Stimulated activated CD4-positive, alpha-beta T cell treated with anti-CD3 and anti-CD28 coated beads, Interleukin-15, amount 100 ng/mL, for 24 hours (primary cell): ENCODE data around the gene SH3RF3.

Experiments used
- DNase-seq: peaks from one replicate; pipeline ENCODE4 v3.0.0-alpha.2; 2020

The SH3RF3 gene

GRCh38 chr2:109428281-109428680 is 299.3 kb downstream of the SH3RF3 start:
- no peak for DNase-seq

- DNase-seq: no peak
These were observed 300.0 kb downstream of the SH3RF3 start for GRCh38 chr2:109428841-109429566.

- DNase-seq: no peak
These were observed 300.7 kb downstream of the SH3RF3 start for GRCh38 chr2:109429567-109430328.

- no peak for DNase-seq
These were observed 301.3 kb downstream of the SH3RF3 start for GRCh38 chr2:109430329-109430636.

- DNase-seq: no peak
These were observed 303.4 kb downstream of the SH3RF3 start for GRCh38 chr2:109432421-109432820.

- no peak for DNase-seq
These were observed 304.5 kb downstream of the SH3RF3 start for GRCh38 chr2:109433486-109433885.

- DNase-seq: no peak
These were observed 304.9 kb downstream of the SH3RF3 start for GRCh38 chr2:109433926-109434325.

GRCh38 chr2:109434351-109434750 is 305.3 kb downstream of the SH3RF3 start:
- no peak for DNase-seq

GRCh38 chr2:109435066-109435690 is 306.2 kb downstream of the SH3RF3 start:
- DNase-seq: no peak

GRCh38 chr2:109435901-109436598 is 307.0 kb downstream of the SH3RF3 start:
- no peak for DNase-seq

- DNase-seq: no peak
These were observed 307.7 kb downstream of the SH3RF3 start for GRCh38 chr2:109436610-109437225.

GRCh38 chr2:109437325-109438090 is 308.5 kb downstream of the SH3RF3 start:
- no peak for DNase-seq

- no peak for DNase-seq
These were observed 309.1 kb downstream of the SH3RF3 start for GRCh38 chr2:109438146-109438545.

- DNase-seq: no peak
These were observed 309.9 kb downstream of the SH3RF3 start for GRCh38 chr2:109438773-109439389.

- DNase-seq: no peak
These were observed 310.4 kb downstream of the SH3RF3 start for GRCh38 chr2:109439390-109439786.

- DNase-seq: no peak
These were observed 311.0 kb downstream of the SH3RF3 start for GRCh38 chr2:109439986-109440385.

GRCh38 chr2:109440499-109441156 is 311.6 kb downstream of the SH3RF3 start:
- no peak for DNase-seq

- DNase-seq: no peak
These were observed 313.8 kb downstream of the SH3RF3 start for GRCh38 chr2:109442715-109443319.

GRCh38 chr2:109444916-109445315 is 315.9 kb downstream of the SH3RF3 start:
- DNase-seq: no peak

- DNase-seq: no peak
These were observed 317.5 kb downstream of the SH3RF3 start for GRCh38 chr2:109446278-109447131.
